Fibroblast of mammary gland (primary cell): ENCODE data around the gene TADA2B.

Experiments used
- DNase-seq: peaks from one replicate; pipeline ENCODE4 v3.0.0-alpha.2; 2010; ENCODE audit warnings: low read depth
- H3K4me3 ChIP-seq: 2 replicates; pipeline ENCODE4 v1.5.1; 2011; ENCODE audit warnings: low read depth, mild to moderate bottlenecking, low read length, moderate library complexity; ENCODE audit not compliant: control insufficient read depth
- TF ChIP-seq, protein P1 (sequence below): conservative IDR thresholded peaks from 2 replicates; pipeline ENCODE4 v1.5.1; 2011; ENCODE audit warnings: low read depth, low read length, inconsistent platforms; ENCODE audit not compliant: control insufficient read depth, insufficient read depth

The TADA2B gene

DNA sequence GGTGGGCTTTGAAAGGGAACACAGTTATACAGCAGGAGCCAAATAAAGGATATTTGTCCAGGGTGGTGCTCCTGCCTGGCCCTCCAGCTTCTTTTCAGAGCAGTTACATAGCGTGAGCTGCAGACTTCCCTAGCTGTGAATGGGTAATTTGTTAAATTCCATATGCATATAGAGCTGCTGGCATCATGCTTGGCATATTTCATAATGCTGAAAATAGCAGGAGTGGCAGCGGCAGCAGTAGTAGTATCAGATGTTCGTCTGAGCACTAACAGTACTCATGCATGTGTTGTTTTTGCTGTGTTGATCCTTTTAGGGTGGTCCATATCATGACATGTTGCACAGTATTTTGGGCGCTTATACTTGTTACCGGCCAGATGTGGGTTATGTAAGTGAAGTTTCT, 33.6 kb upstream of the TADA2B start:
- no peak for DNase-seq
- H3K4me3 ChIP-seq, result no peak overlapping the region
- TF ChIP-seq, protein P1, sequence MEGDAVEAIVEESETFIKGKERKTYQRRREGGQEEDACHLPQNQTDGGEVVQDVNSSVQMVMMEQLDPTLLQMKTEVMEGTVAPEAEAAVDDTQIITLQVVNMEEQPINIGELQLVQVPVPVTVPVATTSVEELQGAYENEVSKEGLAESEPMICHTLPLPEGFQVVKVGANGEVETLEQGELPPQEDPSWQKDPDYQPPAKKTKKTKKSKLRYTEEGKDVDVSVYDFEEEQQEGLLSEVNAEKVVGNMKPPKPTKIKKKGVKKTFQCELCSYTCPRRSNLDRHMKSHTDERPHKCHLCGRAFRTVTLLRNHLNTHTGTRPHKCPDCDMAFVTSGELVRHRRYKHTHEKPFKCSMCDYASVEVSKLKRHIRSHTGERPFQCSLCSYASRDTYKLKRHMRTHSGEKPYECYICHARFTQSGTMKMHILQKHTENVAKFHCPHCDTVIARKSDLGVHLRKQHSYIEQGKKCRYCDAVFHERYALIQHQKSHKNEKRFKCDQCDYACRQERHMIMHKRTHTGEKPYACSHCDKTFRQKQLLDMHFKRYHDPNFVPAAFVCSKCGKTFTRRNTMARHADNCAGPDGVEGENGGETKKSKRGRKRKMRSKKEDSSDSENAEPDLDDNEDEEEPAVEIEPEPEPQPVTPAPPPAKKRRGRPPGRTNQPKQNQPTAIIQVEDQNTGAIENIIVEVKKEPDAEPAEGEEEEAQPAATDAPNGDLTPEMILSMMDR, result no peak

DNA sequence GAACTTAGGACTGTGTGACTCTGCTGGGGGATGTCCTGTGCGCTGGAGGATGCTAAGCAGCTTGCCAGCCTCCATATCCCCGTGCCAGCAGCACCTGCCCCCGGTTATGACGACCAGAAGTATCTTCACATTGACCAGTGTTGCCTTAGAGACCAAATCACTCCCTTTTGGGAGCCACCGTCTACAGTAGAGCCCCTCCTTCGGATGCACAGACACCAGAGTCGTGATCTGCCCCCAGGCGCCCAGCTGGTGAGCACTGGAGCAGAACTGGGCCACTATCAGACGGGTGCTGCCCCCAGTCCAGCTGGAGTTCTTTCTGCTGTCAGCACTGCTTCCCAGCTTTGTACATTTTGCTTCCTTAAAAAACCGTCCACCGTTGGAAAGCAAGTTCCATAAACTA, 30.0 kb upstream of the TADA2B start:
- TF ChIP-seq, protein P1, result no peak
- no peak overlapping the region for H3K4me3 ChIP-seq
- no peak for DNase-seq

DNA sequence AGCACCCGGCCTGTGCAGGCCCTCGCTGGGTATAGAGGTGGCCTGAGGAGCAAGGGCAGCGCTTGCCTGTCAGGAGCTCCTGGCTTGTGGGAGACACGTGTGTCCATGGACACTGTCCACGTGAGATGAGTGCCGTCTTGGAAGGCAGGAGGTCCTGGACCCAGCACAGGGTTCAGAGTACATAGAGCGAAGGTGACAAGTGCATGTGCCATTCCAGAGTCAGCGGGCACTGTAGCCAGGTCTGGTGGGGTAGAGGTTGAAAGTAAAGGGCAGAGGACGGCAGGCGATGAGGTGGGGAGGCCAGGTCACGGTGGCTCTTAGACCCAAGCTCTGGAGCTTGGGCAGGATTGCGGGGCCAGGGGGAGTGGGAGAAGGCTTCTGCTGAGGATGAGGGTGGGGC, 28.4 kb upstream of the TADA2B start:
- no peak for DNase-seq
- no peak overlapping the region for H3K4me3 ChIP-seq
- TF ChIP-seq, protein P1, result no peak

DNA sequence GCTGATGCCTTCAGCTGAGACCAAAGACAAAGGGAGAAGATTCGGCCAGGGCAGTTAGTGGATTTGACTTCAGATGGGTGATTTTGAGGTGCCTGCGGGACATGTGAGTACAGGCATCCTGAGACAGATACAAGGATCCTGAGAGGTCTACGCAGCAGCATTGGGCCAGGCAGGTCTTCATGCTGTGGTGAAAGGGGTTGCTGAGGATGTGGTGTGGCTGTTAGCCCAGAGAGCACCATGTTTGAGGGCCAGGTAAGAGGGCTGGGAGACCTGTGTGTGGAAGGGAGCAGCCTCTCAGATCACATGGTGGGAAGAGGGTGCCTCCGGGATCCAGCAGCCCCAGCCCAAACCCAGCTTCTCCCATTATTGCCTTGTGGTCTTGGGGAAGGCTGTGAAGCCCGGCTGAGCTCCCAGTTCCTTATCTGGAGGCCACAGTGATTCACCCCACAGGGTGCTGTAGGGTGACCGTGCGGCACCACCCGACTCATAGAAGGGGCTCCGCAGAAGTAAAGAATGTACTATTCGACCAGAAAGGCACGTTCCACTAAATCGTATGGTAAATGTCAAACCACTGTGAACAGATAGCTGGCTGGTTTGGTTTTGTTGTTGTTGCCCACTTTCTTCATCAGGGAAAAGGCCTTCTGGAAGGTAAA, 27.7 kb upstream of the TADA2B start:
- TF ChIP-seq, protein P1, result no peak
- H3K4me3 ChIP-seq, result no peak overlapping the region
- DNase-seq, result no peak

DNA sequence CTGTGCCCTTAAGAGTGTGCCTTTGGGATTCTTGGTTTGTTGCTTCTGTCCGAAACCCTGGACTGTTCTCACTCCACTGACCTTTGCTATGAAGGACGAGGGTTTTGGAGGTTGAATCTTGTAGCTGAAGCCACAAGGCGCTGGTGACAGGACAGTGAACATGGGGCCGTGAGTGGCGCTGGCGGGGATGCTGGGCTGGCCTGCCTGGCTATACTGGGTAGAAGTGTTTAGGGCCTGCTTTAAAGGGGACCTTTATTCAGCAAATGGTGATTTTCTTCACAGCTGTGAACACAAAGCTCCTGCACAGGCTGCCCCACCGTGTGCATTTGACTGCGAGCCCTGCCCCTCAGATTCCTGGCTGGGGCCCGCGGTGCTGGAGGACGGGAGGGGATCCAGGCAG, 27.1 kb upstream of the TADA2B start:
- TF ChIP-seq, protein P1, result no peak
- no peak overlapping the region for H3K4me3 ChIP-seq
- DNase-seq, result no peak

DNA sequence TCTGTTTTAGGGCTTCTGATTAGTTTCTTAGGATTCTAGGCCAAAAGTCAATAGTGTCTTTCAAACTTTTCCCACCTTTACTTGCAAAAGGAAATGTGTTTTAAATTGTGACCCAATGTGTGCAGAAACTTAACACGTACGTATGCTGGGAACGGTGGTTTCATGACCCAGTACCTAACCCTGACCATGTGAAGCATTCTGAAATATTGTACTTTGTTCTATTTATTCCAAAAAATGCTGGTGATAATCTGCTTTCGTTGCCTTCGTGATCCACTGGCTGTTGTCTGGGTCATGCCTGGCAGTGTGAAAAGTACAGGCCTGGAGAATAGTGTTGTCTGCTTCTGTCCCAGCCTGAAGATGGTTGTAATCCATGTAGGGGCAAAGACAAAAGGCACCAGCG, 26.7 kb upstream of the TADA2B start:
- H3K4me3 ChIP-seq, result no peak overlapping the region
- no peak for DNase-seq
- TF ChIP-seq, protein P1, result no peak
